Ishikawa (cell line): ENCODE results near the gene UNCX.
A peak's percentile ranks its signal among the peaks of the same experiment; 100 is the strongest.

Source experiments
- CEBPB ChIP-seq: IDR thresholded peaks from 2 replicates; pipeline ENCODE4 v1.6.1; 2012
- CREB1 ChIP-seq: IDR thresholded peaks from 2 replicates; pipeline ENCODE4 v1.6.1; 2012; ENCODE audit warnings: low read depth
- EGR1 ChIP-seq: IDR thresholded peaks from 2 replicates; pipeline ENCODE4 v1.6.1; 2012
- EP300 ChIP-seq: IDR thresholded peaks from 2 replicates; pipeline ENCODE4 v1.6.1; 2012; ENCODE audit warnings: borderline replicate concordance
- FOXM1 ChIP-seq: IDR thresholded peaks from 2 replicates; pipeline ENCODE4 v1.6.1; 2012; ENCODE audit warnings: low read depth, borderline replicate concordance
- NFIC ChIP-seq: IDR thresholded peaks from 2 replicates; pipeline ENCODE4 v1.6.1; 2012
- RAD21 ChIP-seq: IDR thresholded peaks from 2 replicates; pipeline ENCODE4 v1.6.1; 2012; ENCODE audit warnings: low read depth
- TAF1 ChIP-seq: IDR thresholded peaks from 2 replicates; pipeline ENCODE4 v1.6.1; 2012; ENCODE audit warnings: low read depth, mild to moderate bottlenecking
- TCF12 ChIP-seq: IDR thresholded peaks from 2 replicates; pipeline ENCODE4 v1.6.1; 2012; ENCODE audit warnings: low read depth
- TEAD4 ChIP-seq: IDR thresholded peaks from 2 replicates; pipeline ENCODE4 v1.6.1; 2012
- YY1 ChIP-seq: IDR thresholded peaks from 2 replicates; pipeline ENCODE4 v1.6.1; 2012; ENCODE audit warnings: low read depth
- ZBTB7A ChIP-seq: IDR thresholded peaks from 2 replicates; pipeline ENCODE4 v1.6.1; 2012; ENCODE audit warnings: low read depth
- TF ChIP-seq, protein P1 (sequence below): IDR thresholded peaks from 2 replicates; pipeline ENCODE4 v1.6.1; 2012; ENCODE audit warnings: low read depth, mild to moderate bottlenecking
- TF ChIP-seq, protein P2 (sequence below): IDR thresholded peaks from 2 replicates; pipeline ENCODE4 v1.6.1; 2012
- TF ChIP-seq, protein P3 (sequence below): IDR thresholded peaks from 2 replicates; pipeline ENCODE4 v1.6.1; 2012

The UNCX gene

DNA sequence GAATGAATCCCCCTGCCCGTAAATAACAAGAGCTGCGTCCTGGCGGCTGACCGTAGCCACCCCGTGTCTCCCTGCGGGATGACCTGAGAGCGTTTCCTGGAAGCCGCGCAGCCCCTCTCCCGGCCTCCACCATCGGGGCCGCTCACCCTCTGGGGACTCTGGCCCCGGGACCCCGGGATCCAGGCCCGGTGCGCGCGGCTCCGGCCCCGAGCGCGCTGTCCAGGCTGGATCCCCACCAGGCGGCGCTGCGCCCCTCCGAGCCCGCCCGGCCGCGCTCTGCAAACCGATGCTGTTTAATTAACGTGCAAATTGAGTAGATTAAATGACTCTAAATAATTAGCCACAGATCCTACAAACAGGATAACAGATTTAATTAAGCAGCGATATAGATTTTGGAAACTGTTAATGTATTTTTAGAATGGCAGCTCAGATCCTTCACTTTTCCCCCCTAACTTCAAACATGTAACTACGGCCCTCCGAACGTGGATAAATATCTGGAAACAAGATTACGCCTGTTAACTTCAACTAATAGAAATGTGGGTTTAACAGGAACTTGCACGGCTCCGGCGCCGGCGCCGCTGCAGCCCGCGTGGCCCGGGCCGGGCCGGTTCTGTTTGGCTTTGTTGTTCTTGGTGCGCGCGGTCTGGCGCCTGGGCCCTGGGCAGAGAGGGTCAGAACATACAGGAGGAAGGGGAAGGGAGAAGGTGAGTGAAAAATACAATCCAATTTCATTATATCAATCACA lies 7.1 kb upstream of the UNCX start:
- TF ChIP-seq RAD21 (peak; percentile 74), NFIC (no peak)

DNA sequence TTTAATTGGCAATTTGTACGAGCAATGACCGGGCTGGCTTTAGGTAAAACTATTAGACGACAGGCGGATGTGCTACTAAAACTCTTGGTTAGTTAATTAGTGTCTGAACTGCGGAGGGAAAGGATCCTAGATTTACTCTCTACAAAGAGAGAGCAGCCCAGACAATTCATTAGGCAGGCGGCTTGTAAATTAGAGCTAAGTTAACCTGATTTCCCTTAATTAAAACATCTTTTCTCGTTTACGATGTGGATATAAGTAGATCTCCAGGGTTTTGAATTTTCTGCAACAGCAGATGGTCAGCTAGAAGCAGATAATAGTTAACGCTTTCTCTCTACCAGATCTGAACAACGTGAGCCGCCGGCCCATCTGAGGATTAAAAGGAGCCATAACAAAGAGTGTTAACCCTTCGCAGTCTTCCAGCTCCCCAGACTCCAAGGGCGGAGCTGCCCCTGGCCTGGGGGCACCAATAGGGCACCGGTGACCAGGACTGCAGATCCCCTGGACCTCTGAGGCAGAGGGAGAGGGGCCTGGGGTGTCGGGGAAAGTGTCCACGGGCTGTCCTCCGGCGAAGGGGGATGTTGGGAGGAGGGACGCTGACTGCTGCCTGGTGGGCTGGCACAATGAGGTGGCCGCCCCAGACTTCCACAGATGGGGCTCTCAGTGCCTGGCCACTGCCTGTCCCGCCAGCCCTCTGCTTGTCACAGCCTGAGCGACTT lies 6.3 kb upstream of the UNCX start:
- no peak for TF ChIP-seq YY1
- TF ChIP-seq TAF1 = no peak
- no peak for TF ChIP-seq CREB1
- no peak for TF ChIP-seq EP300
- no peak for TF ChIP-seq EGR1
- TF ChIP-seq, protein P1, sequence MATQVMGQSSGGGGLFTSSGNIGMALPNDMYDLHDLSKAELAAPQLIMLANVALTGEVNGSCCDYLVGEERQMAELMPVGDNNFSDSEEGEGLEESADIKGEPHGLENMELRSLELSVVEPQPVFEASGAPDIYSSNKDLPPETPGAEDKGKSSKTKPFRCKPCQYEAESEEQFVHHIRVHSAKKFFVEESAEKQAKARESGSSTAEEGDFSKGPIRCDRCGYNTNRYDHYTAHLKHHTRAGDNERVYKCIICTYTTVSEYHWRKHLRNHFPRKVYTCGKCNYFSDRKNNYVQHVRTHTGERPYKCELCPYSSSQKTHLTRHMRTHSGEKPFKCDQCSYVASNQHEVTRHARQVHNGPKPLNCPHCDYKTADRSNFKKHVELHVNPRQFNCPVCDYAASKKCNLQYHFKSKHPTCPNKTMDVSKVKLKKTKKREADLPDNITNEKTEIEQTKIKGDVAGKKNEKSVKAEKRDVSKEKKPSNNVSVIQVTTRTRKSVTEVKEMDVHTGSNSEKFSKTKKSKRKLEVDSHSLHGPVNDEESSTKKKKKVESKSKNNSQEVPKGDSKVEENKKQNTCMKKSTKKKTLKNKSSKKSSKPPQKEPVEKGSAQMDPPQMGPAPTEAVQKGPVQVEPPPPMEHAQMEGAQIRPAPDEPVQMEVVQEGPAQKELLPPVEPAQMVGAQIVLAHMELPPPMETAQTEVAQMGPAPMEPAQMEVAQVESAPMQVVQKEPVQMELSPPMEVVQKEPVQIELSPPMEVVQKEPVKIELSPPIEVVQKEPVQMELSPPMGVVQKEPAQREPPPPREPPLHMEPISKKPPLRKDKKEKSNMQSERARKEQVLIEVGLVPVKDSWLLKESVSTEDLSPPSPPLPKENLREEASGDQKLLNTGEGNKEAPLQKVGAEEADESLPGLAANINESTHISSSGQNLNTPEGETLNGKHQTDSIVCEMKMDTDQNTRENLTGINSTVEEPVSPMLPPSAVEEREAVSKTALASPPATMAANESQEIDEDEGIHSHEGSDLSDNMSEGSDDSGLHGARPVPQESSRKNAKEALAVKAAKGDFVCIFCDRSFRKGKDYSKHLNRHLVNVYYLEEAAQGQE = no peak
- no peak for TF ChIP-seq RAD21
- TF ChIP-seq NFIC = no peak
- no peak for TF ChIP-seq TEAD4
- TF ChIP-seq, protein P2, sequence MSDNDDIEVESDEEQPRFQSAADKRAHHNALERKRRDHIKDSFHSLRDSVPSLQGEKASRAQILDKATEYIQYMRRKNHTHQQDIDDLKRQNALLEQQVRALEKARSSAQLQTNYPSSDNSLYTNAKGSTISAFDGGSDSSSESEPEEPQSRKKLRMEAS = no peak
- TF ChIP-seq TCF12 = no peak
- no peak for TF ChIP-seq ZBTB7A
- no peak for TF ChIP-seq FOXM1
- TF ChIP-seq CEBPB = no peak
- TF ChIP-seq, protein P3, sequence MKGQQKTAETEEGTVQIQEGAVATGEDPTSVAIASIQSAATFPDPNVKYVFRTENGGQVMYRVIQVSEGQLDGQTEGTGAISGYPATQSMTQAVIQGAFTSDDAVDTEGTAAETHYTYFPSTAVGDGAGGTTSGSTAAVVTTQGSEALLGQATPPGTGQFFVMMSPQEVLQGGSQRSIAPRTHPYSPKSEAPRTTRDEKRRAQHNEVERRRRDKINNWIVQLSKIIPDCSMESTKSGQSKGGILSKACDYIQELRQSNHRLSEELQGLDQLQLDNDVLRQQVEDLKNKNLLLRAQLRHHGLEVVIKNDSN = no peak

DNA sequence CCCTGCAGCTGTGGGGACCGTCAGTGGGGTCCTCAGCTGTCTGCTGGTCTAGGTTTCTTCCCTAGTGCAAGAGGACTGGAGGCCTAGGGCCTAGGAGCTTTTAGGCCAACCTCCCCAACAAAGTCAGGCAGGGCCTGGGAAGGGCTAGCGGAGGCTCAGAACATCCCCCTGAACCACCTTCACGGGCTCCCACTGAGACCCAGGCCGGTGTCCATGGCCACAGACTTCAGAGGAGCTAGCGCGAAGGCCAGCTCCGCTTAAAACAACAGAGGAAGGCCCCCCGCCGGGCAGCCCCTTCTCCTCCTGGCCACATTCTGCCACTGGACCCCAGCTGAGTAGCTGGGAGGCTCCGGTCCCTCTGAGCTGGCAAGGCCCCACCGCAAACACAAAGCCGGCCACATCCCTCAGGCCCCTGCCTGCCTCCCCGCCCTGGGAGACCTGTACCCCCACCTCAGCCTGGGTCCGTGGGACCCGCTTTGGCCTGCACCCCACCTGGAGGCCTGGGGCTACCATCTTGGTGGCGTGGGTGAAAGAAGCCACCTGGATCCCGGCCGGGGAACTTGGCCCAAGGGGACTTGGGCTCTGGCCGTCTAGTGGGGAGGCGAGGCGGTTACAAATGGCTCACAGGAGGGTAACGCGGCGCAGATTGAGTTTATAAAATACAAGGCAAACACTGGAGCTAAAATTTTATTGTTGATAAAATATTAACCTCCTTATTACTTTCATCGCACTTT lies 5.4 kb upstream of the UNCX start:
- TF ChIP-seq EP300 (no peak), YY1 (no peak), FOXM1 (no peak), RAD21 (no peak), TCF12 (no peak), TEAD4 (no peak), TAF1 (no peak), NFIC (no peak), CEBPB (no peak)
- TF ChIP-seq, protein P3 = no peak
- TF ChIP-seq, protein P2 = no peak

DNA sequence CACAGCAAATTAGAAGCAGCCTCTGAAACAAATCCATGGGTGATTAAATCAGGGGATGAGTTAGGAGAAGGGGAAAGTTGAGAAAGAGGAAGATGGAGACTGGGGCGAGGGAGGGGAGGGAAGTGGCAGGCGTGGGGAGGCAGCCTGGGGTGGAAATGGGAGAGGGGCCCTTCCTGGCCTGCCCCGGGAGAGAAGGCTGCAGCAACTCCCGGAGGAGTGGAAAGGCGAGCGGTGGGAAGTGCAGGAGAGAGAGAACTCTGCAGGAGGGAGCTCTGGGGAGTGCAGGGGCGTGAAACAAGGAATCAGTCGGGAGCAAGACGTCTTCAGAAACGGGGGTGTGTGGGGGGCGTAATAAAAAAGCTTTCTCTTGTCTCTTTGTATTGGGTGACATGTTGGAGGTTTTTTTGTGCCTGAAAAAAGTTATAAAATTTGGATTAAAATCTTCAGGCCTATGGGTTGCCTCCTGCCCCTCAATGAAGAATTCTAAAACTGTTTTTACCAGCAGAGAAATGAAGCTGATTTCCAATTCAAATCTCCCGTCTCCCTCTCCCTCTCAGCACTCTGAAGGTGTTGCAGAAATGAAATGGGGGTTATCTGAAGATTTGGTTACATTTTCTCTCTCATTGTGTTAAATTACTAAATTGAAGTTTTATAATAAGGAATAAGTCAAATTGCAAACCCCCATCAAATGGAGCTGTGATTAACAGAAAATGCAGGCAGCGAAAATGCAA lies 4.7 kb upstream of the UNCX start:
- TF ChIP-seq NFIC (no peak), FOXM1 (no peak), EP300 (no peak), EGR1 (no peak), CEBPB (no peak), TCF12 (no peak)
- TF ChIP-seq, protein P1 = no peak

DNA sequence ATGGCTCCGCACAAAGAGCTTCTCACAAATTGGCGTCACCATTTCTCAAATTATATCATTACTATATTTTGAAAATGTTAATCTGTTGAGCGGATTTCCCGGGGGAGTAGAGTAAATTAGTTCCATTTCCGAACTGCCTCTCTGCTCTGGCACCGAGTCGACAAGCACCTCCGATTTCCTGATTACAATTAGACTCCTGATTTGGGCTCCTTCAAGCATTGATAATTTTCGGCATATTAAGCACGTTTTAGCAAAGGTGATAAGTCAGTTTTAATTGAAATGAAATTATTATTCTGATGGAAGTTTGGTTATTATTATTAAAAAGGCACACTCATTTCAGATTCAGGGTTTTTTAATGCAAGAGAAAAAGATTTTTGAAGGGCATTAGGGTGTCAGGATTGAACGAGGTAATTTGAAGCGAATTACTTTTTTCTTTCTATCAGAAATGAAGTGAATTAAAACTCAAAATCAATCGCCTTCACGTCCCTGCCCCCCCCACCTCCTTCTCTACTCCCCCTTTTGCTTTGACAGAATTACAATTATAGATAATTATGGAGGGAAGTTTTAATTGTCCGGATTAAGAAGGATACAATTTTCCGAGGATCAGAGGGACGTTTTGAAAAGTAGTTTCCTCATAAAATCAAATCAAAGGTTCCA lies 4.0 kb upstream of the UNCX start:
- TF ChIP-seq EGR1 (no peak), TEAD4 (no peak), RAD21 (no peak), CREB1 (no peak), TAF1 (no peak), CEBPB (no peak), NFIC (no peak), FOXM1 (no peak), TCF12 (no peak), ZBTB7A (no peak), YY1 (no peak), EP300 (no peak)
- TF ChIP-seq, protein P1 = no peak
- TF ChIP-seq, protein P2 = no peak
